GM18526 (cell line): ENCODE results near the gene HINFP.

Source experiments
- POLR2A ChIP-seq: IDR thresholded peaks from 3 replicates; pipeline ENCODE4 v1.6.1; 2011; ENCODE audit not compliant: insufficient read length; ENCODE audit errors: extremely low read depth

Gene HINFP

GRCh38 chr11:119093942-119094815, 27.2 kb upstream of the HINFP start:
- peak; percentile 15 for TF ChIP-seq POLR2A

GRCh38 chr11:119094816-119095065, 26.6 kb upstream of the HINFP start:
- no peak for TF ChIP-seq POLR2A

GRCh38 chr11:119095066-119095880, 26.1 kb upstream of the HINFP start:
- peak; percentile 100 for TF ChIP-seq POLR2A

- no peak for TF ChIP-seq POLR2A
Observed at GRCh38 chr11:119099711-119100110, 21.7 kb upstream of the HINFP start.

- no peak for TF ChIP-seq POLR2A
Observed at GRCh38 chr11:119100246-119100970, 21.0 kb upstream of the HINFP start.

GRCh38 chr11:119100994-119101758, 20.2 kb upstream of the HINFP start:
- no peak for TF ChIP-seq POLR2A

GRCh38 chr11:119101759-119102423, 19.5 kb upstream of the HINFP start, which contains the start of gene DPAGT1:
DPAGT1 (minus strand) TSS chr11:119101853; CDS start chr11:119101655, 198 bp downstream.
- peak; percentile 51 for TF ChIP-seq POLR2A

- TF ChIP-seq POLR2A: no peak
Observed at GRCh38 chr11:119103793-119104192, 17.6 kb upstream of the HINFP start.

- TF ChIP-seq POLR2A: peak; percentile 74
Observed at GRCh38 chr11:119106564-119107537, 14.5 kb upstream of the HINFP start, which contains the start of gene C2CD2L. C2CD2L (plus strand) TSS chr11:119107344; CDS start chr11:119107742, 398 bp downstream.

- no peak for TF ChIP-seq POLR2A
Observed at GRCh38 chr11:119107538-119108145, 13.7 kb upstream of the HINFP start.

- TF ChIP-seq POLR2A: no peak
Observed at GRCh38 chr11:119108146-119108856, 13.1 kb upstream of the HINFP start.

- no peak for TF ChIP-seq POLR2A
Observed at GRCh38 chr11:119108857-119109221, 12.5 kb upstream of the HINFP start.
